GM18511 (cell line): ENCODE measurements around the gene ERG.

Source experiments
- ATAC-seq: cut with Tn5 transposase; IDR thresholded peaks from one replicate; pipeline ENCODE4 v1.9.1; 2021; ENCODE audit warnings: mild to moderate bottlenecking, moderate library complexity; ENCODE audit not compliant: unreplicated experiment

Gene ERG

GRCh38 chr21:38498057-38498833, at the start of gene ERG:
Gene ERG (minus strand): TSS chr21:38498477. CDS start chr21:38498380, 97 bp downstream.
- ATAC-seq = no peak

- ATAC-seq = no peak
Observed at GRCh38 chr21:38544661-38545060, 46.4 kb upstream of the ERG start.

GRCh38 chr21:38542263-38542662, 44.0 kb upstream of the ERG start:
- ATAC-seq = no peak

GRCh38 chr21:38538353-38538752, 40.1 kb upstream of the ERG start:
- ATAC-seq = no peak

GRCh38 chr21:38534591-38534990, 36.3 kb upstream of the ERG start:
- ATAC-seq = no peak

- ATAC-seq = no peak
Observed at GRCh38 chr21:38533887-38534286, 35.6 kb upstream of the ERG start.

GRCh38 chr21:38531591-38531990, 33.3 kb upstream of the ERG start:
- no peak for ATAC-seq

- ATAC-seq = no peak
Observed at GRCh38 chr21:38531039-38531541, 32.8 kb upstream of the ERG start.

- ATAC-seq = no peak
Observed at GRCh38 chr21:38527737-38528136, 29.5 kb upstream of the ERG start.

GRCh38 chr21:38525454-38525853, 27.2 kb upstream of the ERG start:
- ATAC-seq = no peak

- ATAC-seq = no peak
Observed at GRCh38 chr21:38524168-38525153, 26.2 kb upstream of the ERG start.

GRCh38 chr21:38520511-38520910, 22.2 kb upstream of the ERG start:
- ATAC-seq = no peak

- no peak for ATAC-seq
Observed at GRCh38 chr21:38511662-38512243, 13.5 kb upstream of the ERG start.

- no peak for ATAC-seq
Observed at GRCh38 chr21:38511198-38511597, 12.9 kb upstream of the ERG start.

GRCh38 chr21:38507374-38507942, 9.2 kb upstream of the ERG start:
- ATAC-seq = no peak

GRCh38 chr21:38506661-38507281, 8.5 kb upstream of the ERG start:
- ATAC-seq = no peak

GRCh38 chr21:38505654-38506523, 7.6 kb upstream of the ERG start:
- no peak for ATAC-seq

GRCh38 chr21:38504066-38504465, 5.8 kb upstream of the ERG start:
- ATAC-seq = no peak

- no peak for ATAC-seq
Observed at GRCh38 chr21:38503583-38503982, 5.3 kb upstream of the ERG start.
